OCI-LY7 (cell line): Measurements from ENCODE around the gene UBE4B. TPM values are rescaled to one million over a fixed set of nuclear protein-coding genes. Genes with fewer than 3 reads are reported as not detected.

Experiments
- BruUV-seq: library from RNA; stranded (reverse); fragments of 400-500 nt; replicated peaks from 2 replicates; lab custom pipeline; 2021; lab: Mats Ljungman, UMichigan
- CTCF ChIA-PET: fragments of 300-600 bp; sonication (Branson Sonifier 250); formaldehyde crosslinking; loops from one replicate; lab custom pipeline; 2022; ENCODE audit warnings: antibody characterized with exemption; ENCODE audit not compliant: unreplicated experiment; lab: Charles Lee
- POLR2A ChIA-PET: fragments of 300-600 bp; sonication (Branson Sonifier 250); formaldehyde crosslinking; loops from one replicate; lab custom pipeline; 2022; ENCODE audit warnings: antibody characterized with exemption; lab: Charles Lee
- DNase-seq: peaks from one replicate; pipeline ENCODE4 v3.0.0-alpha.2; 2015; ENCODE audit warnings: low spot score
- H2AFZ ChIP-seq: fragments of 200-600 bp; sonication (generic), shearing (Covaris generic); 2 replicates; pipeline ENCODE4 v1.6.1; 2014; ENCODE audit warnings: mild to moderate bottlenecking, antibody characterized with exemption, low read length, moderate library complexity
- H3K27ac ChIP-seq: fragments of 200-600 bp; sonication (generic); 2 replicates; pipeline ENCODE4 v1.5.1; 2014; ENCODE audit warnings: mixed run types, low read depth, mild to moderate bottlenecking, moderate library complexity, low read length, inconsistent platforms; ENCODE audit not compliant: poor library complexity, severe bottlenecking
- H3K36me3 ChIP-seq: fragments of 200-600 bp; sonication (generic); 2 replicates; pipeline ENCODE4 v1.6.1; 2014; ENCODE audit warnings: mild to moderate bottlenecking, antibody characterized with exemption, low read length, moderate library complexity, mixed read lengths; ENCODE audit not compliant: insufficient read depth
- H3K4me1 ChIP-seq: fragments of 200-600 bp; sonication (generic); 2 replicates; pipeline ENCODE4 v1.5.1; 2014; ENCODE audit warnings: mild to moderate bottlenecking, low read length; ENCODE audit not compliant: insufficient read depth, poor library complexity, severe bottlenecking
- H3K4me2 ChIP-seq: fragments of 200-600 bp; sonication (generic); 2 replicates; pipeline ENCODE4 v1.6.1; 2014; ENCODE audit warnings: mild to moderate bottlenecking, low read length
- H3K4me3 ChIP-seq: fragments of 200-600 bp; sonication (generic); 2 replicates; pipeline ENCODE4 v1.5.1; 2014; ENCODE audit warnings: mild to moderate bottlenecking, low read depth, low read length; ENCODE audit not compliant: poor library complexity, severe bottlenecking
- H3K79me2 ChIP-seq: fragments of 200-600 bp; sonication (generic); 2 replicates; pipeline ENCODE4 v1.6.1; 2016; ENCODE audit warnings: low read depth, mild to moderate bottlenecking, low read length, moderate library complexity, mixed read lengths; ENCODE audit not compliant: insufficient read depth
- H3K9me2 ChIP-seq: fragments of 200-600 bp; sonication (generic); 2 replicates; pipeline ENCODE4 v1.6.1; 2016; ENCODE audit warnings: mild to moderate bottlenecking, low read length, mixed read lengths; ENCODE audit not compliant: insufficient read depth
- H3K9me3 ChIP-seq: fragments of 200-600 bp; sonication (generic); 2 replicates; pipeline ENCODE4 v1.6.1; 2014; ENCODE audit warnings: mild to moderate bottlenecking, mixed run types, low read length, mixed read lengths
- H4K20me1 ChIP-seq: fragments of 200-600 bp; sonication (generic); 2 replicates; pipeline ENCODE4 v1.6.1; 2014; ENCODE audit warnings: mild to moderate bottlenecking, antibody characterized with exemption, low read length, moderate library complexity, mixed read lengths; ENCODE audit not compliant: insufficient read depth
- EZH2phosphoT487 ChIP-seq: fragments of 200-600 bp; sonication (generic); IDR thresholded peaks from 2 replicates; pipeline ENCODE4 v1.6.1; 2018; ENCODE audit warnings: low read depth, borderline replicate concordance, mild to moderate bottlenecking, mixed run types, antibody characterized with exemption, low read length, moderate library complexity, mixed read lengths
- intact Hi-C: fragments of 100-400 bp; cut with micrococcal nuclease; formaldehyde crosslinking; loops from one replicate; pipeline ENCODE4 v1.10.0; 2022; ENCODE audit not compliant: unreplicated experiment
- microRNA-seq: library from miRNA; unstranded; fragments of <30 nt; microRNA quantifications from one replicate; pipeline ENCODE4 v1.2.0, GENCODE V29; 2022; ENCODE audit warnings: borderline replicate concordance
- small RNA-seq: library from RNA; depleted of rRNA; stranded (forward); fragments of <200 nt; gene quantifications from one replicate; pipeline ENCODE3, GENCODE V24; 2014
- total RNA-seq, 2 experiments: library from RNA; depleted of rRNA in 1 of 2; stranded (reverse); fragments of >200 nt in 1 of 2; shearing (Covaris generic) in 1 of 2; gene quantifications; 2 replicates each; pipeline ENCODE4 v1.2.3, GENCODE V29; 2014 to 2022
- TF ChIP-seq, protein P1 (sequence below): fragments of 200-600 bp; sonication (generic); conservative IDR thresholded peaks from 2 replicates; pipeline ENCODE4 v1.5.1; 2014; ENCODE audit warnings: mild to moderate bottlenecking, antibody characterized with exemption, low read length, moderate library complexity, mixed read lengths

UBE4B gene
- total RNA-seq, 2 experiments from 2014 or later, result 21.5 to 40.7 TPM

- ChIA-PET POLR2A (no interaction called here), CTCF (no interaction called here)
- Histone ChIP-seq H3K79me2 (no peaks in the 10 kb centered on the region), H3K27ac (no peak overlapping the region), H3K4me3 (no peak overlapping the region), H4K20me1 (no peaks in the 10 kb centered on the region), H3K9me2 (no peaks in the 10 kb centered on the region), H3K4me2 (no peak overlapping the region), H3K36me3 (no peaks in the 10 kb centered on the region), H3K4me1 (no peaks in the 10 kb centered on the region), H2AFZ (no peak overlapping the region), H3K9me3 (no peaks in the 10 kb centered on the region)
- no TSS peak for BruUV-seq
- TF ChIP-seq, protein P1, sequence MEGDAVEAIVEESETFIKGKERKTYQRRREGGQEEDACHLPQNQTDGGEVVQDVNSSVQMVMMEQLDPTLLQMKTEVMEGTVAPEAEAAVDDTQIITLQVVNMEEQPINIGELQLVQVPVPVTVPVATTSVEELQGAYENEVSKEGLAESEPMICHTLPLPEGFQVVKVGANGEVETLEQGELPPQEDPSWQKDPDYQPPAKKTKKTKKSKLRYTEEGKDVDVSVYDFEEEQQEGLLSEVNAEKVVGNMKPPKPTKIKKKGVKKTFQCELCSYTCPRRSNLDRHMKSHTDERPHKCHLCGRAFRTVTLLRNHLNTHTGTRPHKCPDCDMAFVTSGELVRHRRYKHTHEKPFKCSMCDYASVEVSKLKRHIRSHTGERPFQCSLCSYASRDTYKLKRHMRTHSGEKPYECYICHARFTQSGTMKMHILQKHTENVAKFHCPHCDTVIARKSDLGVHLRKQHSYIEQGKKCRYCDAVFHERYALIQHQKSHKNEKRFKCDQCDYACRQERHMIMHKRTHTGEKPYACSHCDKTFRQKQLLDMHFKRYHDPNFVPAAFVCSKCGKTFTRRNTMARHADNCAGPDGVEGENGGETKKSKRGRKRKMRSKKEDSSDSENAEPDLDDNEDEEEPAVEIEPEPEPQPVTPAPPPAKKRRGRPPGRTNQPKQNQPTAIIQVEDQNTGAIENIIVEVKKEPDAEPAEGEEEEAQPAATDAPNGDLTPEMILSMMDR, result no peak
- TF ChIP-seq EZH2phosphoT487, result no peak
- DNase-seq, result no peak
- intact Hi-C loops, result no loop called here
Measured at GRCh38 chr1:10225573-10225972, 192.8 kb downstream of the UBE4B start.

GRCh38 chr1:10228528-10228927 is 195.8 kb downstream of the UBE4B start:
- CTCF ChIA-PET, result no interaction called here

GRCh38 chr1:10229903-10230302 is 197.1 kb downstream of the UBE4B start:
- intact Hi-C loops, result no loop called here
- Histone ChIP-seq H3K4me1 (no peaks in the 10 kb centered on the region), H2AFZ (no peak overlapping the region), H3K9me2 (no peaks in the 10 kb centered on the region), H3K4me2 (no peak overlapping the region), H3K27ac (no peak overlapping the region), H3K79me2 (no peaks in the 10 kb centered on the region), H3K9me3 (no peaks in the 10 kb centered on the region), H4K20me1 (no peaks in the 10 kb centered on the region), H3K36me3 (no peaks in the 10 kb centered on the region), H3K4me3 (no peak overlapping the region)
- ChIA-PET CTCF (no interaction called here), POLR2A (interaction anchor here (0.7 kb wide), 1 partner anchor 625 kb away, joined by 5 read pairs; no protein-coding TSS in a partner anchor)
- no TSS peak for BruUV-seq
- TF ChIP-seq EZH2phosphoT487, result no peak
- TF ChIP-seq, protein P1, result no peak
- no peak for DNase-seq

More at GRCh38 chr1:10228528-10228927, 195.8 kb downstream of the UBE4B start:
- no peak overlapping the region for H3K4me3 ChIP-seq
- intact Hi-C loops, result no loop called here
- H3K27ac ChIP-seq, result no peak overlapping the region
- BruUV-seq, result no TSS peak
- no peaks in the 10 kb centered on the region for H3K79me2 ChIP-seq
- H3K4me2 ChIP-seq, result no peak overlapping the region
- H3K9me3 ChIP-seq, result no peaks in the 10 kb centered on the region
- no peaks in the 10 kb centered on the region for H3K36me3 ChIP-seq
- DNase-seq, result no peak
- H3K4me1 ChIP-seq, result no peaks in the 10 kb centered on the region
- H2AFZ ChIP-seq, result no peak overlapping the region
- H4K20me1 ChIP-seq, result no peaks in the 10 kb centered on the region
- no peaks in the 10 kb centered on the region for H3K9me2 ChIP-seq
- POLR2A ChIA-PET, result no interaction called here
- TF ChIP-seq EZH2phosphoT487, result no peak
- TF ChIP-seq, protein P1, result no peak

Small RNA genes within 50 kb of the gene (microRNA-seq; reads per million reads assigned to microRNA genes)
- gene MIR1273D, result not detected

Small RNA genes within 50 kb of the gene (small RNA-seq; reads per million reads assigned to genes)
- gene MIR1273D (not detected), gene RNU6-828P (not detected)

Other genes starting within 250 kb of the UBE4B start
- 49.4 and 58.6 TPM in 2 replicates for gene CLSTN1, start 209.0 kb upstream of the UBE4B start, total RNA-seq (2014; rRNA removed; shearing (Covaris generic))
- gene CLSTN1, start 209.0 kb upstream of the UBE4B start, total RNA-seq (2022), result 124 and 141 TPM in 2 replicates
- gene CTNNBIP1, start 122.7 kb upstream of the UBE4B start, total RNA-seq (2014; rRNA removed; shearing (Covaris generic)), result 9.6 and 14.7 TPM in 2 replicates
- 17.4 and 21.3 TPM in 2 replicates for gene CTNNBIP1, start 122.7 kb upstream of the UBE4B start, total RNA-seq (2022)
- 19.1 and 29.3 TPM in 2 replicates for gene LZIC, start 89.6 kb upstream of the UBE4B start, total RNA-seq (2014; rRNA removed; shearing (Covaris generic))
- gene LZIC, start 89.6 kb upstream of the UBE4B start, total RNA-seq (2022), result 28.1 and 31.4 TPM in 2 replicates
- gene NMNAT1, start 89.5 kb upstream of the UBE4B start, total RNA-seq (2014; rRNA removed; shearing (Covaris generic)), result 3.8 and 5.4 TPM in 2 replicates
- gene NMNAT1, start 89.5 kb upstream of the UBE4B start, total RNA-seq (2022), result 6.5 and 7.0 TPM in 2 replicates
- not detected in 2 replicates for gene RBP7, start 35.7 kb upstream of the UBE4B start, total RNA-seq (2014; rRNA removed; shearing (Covaris generic))
- not detected in 2 replicates for gene RBP7, start 35.7 kb upstream of the UBE4B start, total RNA-seq (2022)
- 2.2 and 3.8 TPM in 2 replicates for gene KIF1B, start 177.6 kb downstream of the UBE4B start, total RNA-seq (2014; rRNA removed; shearing (Covaris generic))
- gene KIF1B, start 177.6 kb downstream of the UBE4B start, total RNA-seq (2022), result 3.9 and 4.8 TPM in 2 replicates